AG09319 (cell line): ENCODE measurements around the gene DFFB.

Experiments used
- DNase-seq: peaks from one replicate; pipeline ENCODE4 v3.0.0-alpha.2; 2010; ENCODE audit warnings: low read depth; ENCODE audit errors: extremely low read depth
- TF ChIP-seq, protein P1 (sequence below): IDR thresholded peaks from 2 replicates; pipeline ENCODE4 v1.5.1; 2011; ENCODE audit warnings: low read depth, mild to moderate bottlenecking, inconsistent platforms, low read length, moderate library complexity

The DFFB gene

DNA sequence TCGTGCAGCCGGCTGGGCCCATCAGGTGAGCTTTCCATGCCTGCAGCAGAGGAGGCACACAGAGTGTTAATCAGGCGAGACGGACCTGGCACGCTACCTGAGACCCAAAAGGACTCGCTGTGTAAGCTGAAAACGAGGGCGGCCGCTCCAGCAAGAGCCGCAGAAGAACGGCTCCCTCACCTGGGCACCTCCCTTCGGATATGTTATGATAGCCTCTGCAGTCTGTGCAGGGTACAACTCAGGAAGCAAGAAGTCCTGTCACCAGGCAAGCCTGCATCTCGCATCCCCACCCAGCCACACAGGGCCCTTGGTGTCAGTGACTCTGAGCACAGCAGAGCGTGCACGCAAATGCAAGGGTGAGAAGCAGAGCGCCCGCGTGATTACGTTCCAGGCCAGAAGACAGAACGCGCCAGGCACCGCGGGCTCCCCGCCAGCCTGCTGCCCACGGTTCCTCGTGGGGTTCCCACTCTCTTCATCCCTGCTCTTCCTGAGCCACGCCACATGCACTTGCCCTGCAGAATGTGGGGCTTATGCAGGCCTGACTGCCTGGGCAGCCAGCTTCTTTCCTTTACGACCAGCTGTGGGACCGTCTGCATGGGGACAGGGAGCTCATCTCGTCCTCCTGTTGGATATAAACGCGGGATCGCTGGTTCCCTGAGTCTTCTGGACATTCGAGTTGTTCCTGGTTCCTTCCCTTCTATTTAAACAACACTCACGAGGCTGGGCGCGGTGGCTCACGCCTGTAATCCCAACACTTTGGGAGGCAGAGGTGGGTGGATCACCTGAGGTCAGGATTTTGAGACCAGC lies 40.7 kb upstream of the DFFB start:
- DNase-seq = no peak
- TF ChIP-seq, protein P1, sequence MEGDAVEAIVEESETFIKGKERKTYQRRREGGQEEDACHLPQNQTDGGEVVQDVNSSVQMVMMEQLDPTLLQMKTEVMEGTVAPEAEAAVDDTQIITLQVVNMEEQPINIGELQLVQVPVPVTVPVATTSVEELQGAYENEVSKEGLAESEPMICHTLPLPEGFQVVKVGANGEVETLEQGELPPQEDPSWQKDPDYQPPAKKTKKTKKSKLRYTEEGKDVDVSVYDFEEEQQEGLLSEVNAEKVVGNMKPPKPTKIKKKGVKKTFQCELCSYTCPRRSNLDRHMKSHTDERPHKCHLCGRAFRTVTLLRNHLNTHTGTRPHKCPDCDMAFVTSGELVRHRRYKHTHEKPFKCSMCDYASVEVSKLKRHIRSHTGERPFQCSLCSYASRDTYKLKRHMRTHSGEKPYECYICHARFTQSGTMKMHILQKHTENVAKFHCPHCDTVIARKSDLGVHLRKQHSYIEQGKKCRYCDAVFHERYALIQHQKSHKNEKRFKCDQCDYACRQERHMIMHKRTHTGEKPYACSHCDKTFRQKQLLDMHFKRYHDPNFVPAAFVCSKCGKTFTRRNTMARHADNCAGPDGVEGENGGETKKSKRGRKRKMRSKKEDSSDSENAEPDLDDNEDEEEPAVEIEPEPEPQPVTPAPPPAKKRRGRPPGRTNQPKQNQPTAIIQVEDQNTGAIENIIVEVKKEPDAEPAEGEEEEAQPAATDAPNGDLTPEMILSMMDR = no peak

DNA sequence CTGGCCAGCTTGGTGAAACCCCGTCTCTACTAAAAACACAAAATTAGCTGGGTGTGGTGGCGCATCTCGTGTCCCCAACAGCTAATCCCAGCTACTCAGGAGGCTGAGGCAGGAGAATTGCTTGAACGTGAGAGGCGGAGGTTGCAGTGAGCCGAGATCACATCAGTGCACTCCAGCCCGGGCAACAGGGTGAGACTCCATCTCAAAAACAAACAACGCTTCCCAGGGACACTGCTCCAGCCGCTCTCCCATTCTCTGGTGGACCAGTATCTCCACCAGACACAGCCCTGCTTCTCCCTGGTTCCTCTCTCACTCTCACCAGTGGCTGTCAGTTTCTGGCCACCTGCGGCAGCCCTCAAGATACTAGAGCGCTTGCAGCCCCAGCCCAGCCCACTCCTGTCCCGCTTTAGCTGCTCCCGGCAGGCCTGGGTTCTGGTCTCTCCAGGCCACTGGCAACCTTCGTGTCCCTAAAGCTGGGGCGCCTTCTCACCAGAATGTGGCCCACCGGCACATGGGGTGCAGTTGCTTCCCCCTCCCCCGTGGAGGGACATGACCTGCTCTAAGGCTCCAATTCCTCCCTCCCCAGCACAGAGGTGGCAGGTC lies 40.0 kb upstream of the DFFB start:
- no peak for DNase-seq
- TF ChIP-seq, protein P1 = no peak

DNA sequence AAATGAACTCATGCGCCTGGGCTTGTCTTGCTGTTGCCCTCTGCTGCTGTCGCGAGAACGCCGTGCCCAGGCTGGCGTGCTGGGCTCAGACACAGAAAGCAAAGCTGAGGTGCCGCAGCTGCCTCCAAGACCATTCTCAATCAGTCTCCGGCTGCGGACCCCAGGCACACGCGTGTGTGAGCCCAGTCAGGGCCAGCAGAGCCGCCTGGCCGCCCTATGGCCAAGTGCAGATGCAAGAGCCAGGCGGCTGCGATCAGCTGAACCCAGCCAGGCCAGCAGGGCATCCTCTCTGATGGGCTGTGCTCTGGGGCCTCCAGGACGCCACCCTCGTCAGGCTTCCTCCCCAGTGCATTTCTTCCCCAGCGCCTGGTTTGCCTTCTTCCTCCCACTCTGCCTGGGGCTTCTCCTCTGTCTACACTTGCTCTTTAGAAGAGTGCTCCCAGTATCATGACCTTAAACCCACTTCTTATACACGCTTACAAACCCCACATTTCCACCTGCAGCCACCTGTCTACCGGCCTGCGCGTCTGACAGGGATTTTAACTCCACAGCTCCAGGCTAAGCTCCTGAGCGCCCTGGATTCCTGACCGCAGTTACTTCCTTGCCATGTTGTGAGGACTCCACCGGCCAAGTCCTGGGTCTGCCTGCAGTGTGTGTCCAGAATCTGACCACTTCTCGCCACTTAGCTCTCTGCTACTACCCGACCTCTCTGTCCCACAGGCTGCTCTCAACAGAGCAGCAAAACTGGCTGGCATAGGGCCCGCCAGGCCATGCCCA lies 39.3 kb upstream of the DFFB start:
- TF ChIP-seq, protein P1 = no peak
- no peak for DNase-seq

DNA sequence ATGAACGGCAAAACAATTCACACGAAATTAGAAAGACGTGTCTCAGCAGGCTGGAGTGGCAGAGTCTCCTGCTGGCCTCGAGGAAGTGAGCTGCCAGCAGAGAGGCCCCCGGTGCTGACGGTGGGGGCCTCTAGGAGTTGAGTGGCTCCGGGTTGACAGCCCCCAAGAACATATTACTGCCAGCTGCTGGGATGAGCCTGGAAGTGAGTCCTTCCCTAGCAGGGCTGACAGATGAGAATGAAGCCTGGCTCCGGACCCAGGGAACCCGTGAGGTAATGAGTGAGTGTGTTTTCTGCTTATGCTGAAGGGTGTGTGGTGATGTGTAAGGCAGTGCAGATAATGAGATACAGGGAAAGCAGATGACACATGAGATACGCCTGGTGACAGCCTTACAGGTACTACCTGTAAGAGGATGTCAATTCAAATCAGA lies 37.5 kb upstream of the DFFB start:
- no peak for DNase-seq
- TF ChIP-seq, protein P1 = no peak

DNA sequence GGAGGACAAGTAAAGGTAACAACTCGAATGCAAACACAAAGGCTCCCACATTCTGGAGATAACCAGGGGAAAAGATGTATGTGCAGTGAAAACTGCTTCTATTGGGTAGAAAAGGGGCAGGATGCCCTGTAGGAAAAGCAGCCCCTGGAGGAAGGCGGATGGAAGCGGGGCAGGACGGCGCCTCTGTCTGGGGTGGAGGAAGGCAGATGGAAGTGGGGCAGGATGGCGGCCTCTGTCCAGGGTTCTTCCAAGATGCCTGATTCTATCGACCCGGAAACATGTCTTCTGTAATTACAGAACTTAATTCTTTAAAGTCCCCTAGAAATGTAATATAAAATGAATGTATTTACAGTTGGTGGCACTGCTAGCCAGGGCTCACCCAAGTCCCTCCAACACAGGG lies 37.0 kb upstream of the DFFB start:
- TF ChIP-seq, protein P1 = no peak
- DNase-seq = no peak

DNA sequence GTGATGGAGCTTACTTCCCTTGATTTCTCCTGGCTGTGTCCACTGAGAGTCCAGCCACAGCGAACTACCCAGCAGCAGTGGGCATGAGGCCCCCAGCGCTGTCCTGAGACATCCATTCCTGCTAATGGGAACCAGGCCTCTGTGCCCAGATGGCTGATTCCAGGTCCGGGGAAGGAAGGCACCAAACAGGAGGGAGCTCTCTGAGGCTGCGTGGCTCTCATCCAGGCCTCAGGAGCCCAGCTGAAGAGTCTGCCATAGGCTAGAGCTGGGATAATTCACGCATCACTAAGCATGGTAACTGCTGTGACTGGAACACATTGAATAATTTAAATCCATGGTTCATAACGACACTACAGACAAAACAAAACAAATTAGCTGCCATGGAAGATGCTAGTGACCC lies 36.3 kb upstream of the DFFB start:
- DNase-seq = no peak
- TF ChIP-seq, protein P1 = no peak

DNA sequence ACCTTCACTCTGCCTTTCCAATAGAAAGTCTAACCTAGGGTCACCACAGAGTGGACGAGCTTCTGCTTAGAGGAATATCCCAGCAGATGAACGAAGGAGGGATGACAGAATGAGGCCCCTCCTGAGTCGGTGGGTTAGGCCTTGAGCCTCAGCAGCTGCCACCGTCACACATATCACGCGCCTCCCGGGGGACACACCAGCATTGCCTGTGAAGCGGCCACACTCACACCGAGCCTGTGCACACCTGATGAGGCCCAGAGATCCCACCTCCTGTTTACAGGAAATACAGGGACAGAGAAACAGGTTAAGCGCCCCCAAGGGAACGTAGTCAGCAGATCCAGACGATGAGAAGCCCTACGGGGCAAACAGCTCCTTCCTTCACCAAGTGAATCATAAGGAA lies 35.8 kb upstream of the DFFB start:
- TF ChIP-seq, protein P1 = no peak

More for the DNA sequence above, 35.8 kb upstream of the DFFB start:
- no peak for DNase-seq
